DLD1 (cell line): Measurements from ENCODE around the gene CASTOR1.

Experiments
- in situ Hi-C: cut with HindIII; loops from 2 replicates; pipeline ENCODE4 v1.10.0; 2017; ENCODE audit warnings: low sequenced_read_pairs

The CASTOR1 gene

DNA sequence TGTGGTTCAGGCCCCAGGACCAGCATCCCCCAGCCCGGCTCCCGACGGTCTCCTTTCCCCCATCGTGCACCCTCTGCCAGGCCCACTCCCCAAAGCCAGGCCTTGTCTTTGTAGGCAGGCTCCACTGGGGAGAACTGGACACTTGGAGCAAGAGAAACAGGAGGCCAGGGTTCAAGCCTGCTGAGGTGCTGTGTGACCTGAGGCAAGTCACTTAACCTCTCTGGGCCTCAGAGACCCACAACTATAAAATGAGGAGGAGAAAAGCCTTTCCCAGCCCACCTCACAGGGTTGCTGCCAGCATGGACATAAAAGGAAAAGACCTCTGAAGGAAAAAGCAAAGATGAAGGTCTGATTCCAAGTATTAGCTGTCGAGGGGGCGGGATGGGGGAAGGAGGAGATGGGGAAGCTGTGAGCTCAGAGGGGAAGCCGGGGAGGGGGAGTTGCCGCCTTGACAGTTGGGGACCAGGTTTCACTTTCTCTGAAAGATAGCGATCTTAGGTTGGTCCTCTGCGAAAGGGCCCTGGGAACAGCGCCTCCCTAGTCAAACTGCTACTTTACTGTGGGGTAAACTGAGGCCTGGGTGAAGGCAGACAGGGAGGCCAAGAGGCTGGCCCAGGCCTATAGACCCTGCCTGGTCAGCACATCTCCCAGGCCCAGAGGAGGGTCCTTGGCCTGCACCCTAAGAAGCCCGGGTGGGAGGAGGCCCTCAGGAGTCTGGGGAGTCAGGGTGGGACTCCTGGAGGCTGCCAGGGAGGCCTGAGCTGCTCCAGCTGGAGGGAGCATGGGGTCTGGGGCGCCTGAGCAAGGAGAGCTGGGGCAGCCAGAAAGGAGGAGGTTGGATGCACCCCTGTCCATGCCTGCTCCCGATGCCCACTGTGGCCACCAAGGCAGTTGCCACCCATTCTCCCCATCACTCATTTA lies 21.7 kb downstream of the CASTOR1 start:
- in situ Hi-C loops = no loop called here

DNA sequence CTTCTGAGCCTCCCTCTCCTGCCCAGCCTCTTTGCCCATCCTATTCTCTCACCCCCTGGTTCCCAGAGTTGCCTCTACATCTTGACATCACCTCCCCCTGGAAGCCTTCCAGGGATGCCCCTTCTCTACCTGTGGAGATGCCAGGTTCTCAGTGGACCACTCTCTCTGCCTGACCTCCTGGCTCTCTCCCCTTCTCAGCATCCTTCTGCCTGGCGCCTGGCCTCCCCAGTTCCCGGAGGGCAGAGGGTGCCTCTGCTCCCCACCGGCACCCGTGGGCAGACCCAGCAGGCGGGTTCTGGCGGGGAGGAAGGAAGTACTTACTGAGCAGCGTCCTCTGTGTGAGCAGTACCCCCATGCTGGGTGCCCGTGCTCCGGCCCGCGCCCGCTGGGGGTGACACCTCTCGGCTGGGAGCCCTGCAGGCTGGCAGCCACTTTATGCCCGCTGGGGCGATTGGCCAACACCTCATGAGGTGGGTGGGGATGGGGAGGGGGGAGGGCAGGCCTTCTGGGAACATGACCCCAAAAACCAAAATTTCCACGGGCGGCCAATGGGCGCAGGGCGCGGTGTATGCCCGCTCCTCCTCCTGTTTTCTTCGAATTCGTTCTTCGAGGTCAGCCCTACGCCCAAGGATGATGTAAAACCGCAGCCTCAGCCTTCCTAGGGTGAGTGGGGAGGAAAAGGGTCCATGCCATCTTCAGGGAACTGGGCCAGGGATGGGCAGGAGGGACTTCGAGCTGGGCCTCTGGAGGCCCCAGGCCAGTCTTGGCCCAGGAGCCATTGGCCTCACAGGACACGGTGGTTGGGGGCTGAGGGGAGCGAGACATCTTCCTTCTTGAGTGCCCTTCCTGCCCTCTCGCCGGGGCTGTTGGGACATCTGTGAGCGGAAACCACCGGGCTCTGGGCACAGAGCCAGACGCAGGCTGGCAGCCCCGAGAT lies 22.6 kb downstream of the CASTOR1 start, which contains the start of gene OSM:
Gene OSM (minus strand): TSS at position 407 of the 937 bp plus-strand sequence. CDS start 52 bp downstream, at position 355.
- in situ Hi-C loops = no loop called here

DNA sequence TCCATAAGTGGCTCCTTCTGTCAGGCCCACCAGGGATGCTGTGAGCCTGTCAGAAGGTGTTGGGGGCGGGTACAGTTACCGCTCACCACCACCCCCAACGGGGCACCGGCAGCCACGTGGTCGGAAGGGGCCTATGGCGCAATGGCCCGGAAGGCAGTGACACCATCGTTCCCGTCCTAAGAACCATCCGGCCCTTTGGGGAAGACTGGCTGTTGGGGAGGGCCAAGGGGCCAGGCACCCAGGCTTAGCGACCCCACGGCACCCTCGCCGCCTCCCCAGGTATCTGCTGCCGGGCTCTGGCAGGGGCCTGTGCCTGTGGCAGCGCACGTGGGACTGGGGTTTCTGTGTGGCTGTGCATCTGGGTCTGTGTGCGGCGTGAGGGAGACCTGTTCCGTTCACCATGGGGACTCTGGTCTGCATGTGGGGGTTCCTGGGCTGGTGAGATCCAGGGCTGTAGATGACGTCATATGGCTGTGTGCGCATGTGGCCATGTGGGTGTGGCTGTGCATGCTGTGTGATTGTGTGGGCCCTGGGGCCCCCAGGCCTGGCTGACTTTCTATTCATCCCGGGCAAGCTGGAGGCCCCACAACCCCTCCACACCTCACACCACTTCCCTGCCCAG lies 23.4 kb downstream of the CASTOR1 start:
- in situ Hi-C loops = no loop called here

DNA sequence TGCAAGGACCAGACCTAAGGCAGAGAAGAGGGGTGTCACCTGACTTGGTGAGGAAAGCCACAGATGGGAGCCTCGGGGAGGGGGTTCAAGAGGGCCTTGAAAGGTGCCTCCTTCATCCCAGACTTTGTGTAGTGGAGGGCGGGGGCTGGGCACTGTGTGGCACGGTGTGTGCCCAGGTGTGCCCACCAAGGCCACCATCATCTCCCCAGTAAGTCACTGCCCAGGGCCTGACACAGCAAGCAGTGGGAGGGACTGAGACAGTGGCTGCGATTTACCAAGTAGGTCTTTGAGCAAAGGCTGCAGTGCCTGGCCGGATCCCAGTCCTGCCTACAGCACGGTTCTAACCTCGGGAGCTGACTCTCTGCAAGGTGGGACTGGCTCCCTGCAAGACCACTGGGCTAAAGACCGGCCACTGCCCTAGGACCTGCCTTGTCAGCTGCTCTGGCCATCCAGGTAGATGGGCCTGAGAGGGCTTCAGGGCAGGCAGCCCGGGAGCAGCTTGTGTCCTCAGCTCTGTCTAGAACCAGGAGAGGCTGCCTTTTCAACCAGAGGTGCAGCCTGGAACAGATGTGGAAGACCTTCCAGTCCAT lies 24.1 kb downstream of the CASTOR1 start:
- in situ Hi-C loops = no loop called here

DNA sequence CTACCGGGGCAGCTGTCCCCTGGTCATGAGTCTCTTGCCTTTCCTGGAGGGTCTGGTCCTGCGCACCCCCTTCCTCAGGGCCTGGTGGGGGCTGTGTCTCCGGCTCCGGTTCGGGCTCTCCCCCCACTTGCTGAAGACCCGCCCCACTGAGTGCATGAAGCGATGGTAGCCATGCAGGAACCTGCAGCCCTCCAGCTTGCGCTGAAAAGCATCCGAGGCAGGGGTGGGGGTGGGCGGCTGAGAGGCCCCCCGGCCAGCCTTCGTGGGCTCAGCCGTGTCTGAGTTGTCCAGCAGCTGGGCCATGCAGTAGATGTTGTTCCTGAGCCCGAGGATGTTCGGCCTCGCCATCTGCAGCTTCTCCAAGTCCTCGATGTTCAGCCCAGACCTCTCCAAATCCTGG lies 25.4 kb downstream of the CASTOR1 start:
- in situ Hi-C loops = no loop called here

DNA sequence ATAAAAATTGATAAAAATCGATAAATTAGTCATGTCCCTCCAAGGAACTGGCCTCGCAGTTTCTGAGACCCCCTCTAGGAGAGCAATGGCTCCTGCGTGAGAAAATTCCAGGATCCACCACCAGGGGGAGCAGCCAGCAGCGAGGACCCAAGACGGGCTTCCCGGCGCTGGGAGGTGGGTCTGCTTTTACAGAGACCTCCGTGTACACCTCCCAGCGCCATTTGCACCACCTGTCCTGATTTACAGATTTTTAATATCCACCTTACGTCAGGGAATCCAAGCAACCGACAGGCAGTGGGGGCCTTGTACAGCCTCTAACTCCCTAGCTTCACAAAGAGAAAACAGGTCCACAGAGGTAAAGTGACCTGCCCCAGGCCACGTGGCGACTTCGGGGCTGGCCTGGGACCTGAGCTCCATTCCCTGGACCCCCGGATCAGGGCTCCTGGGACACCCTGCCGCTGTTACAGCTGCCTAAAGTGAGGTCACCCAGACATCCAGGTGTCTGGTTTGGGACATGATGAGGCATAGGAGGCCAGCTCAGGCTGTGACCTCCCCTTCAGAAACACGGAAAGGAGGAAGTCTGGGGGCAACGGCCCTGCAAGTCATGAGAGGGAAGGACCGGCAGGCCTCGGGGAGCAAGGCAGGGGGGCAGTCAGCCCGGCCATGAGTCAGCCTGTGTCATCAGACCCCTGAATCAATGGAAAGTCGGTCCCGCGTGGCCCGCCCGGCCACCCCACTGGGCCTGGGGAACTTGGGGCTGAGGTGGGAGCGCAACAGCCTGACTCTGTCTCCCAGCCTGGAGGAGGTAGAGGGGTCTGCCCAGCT lies 26.2 kb downstream of the CASTOR1 start:
- in situ Hi-C loops = no loop called here

DNA sequence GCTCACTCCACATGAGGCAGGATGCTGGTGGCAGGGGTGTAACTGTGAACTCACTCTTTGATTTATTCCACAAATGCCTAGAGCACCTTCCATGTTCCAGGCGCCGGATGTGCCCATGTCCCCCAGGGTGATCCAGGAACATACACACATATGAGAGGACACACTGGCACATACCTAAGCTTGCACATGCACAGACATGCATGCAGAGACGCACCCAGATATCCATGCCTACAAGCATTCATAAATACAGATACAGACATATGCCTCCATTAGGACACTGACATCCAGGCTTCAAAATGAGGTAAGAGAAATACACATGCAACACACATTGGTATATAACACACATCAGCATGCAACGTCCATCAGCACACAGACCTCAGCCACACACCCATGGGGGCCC lies 27.2 kb downstream of the CASTOR1 start:
- in situ Hi-C loops = no loop called here

DNA sequence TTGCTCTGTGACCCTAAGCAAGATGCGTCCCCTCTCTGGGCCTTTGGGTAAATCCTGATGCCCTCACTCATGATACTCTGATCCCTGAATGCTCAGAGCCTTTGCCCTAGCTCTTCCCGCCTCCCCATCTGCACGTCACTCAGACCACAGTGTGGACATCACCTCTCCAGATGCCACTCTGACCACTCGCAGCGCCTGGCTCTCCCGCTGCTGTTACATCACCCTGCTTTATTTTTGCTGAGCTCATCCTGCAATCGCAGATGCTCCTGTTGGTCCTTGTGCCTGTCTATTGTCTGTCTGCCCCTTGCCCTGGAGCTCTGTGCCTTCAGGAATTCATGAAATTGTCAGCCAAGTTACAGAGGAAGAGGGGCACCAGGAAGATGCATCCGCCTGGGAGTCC lies 28.2 kb downstream of the CASTOR1 start:
- in situ Hi-C loops = no loop called here

DNA sequence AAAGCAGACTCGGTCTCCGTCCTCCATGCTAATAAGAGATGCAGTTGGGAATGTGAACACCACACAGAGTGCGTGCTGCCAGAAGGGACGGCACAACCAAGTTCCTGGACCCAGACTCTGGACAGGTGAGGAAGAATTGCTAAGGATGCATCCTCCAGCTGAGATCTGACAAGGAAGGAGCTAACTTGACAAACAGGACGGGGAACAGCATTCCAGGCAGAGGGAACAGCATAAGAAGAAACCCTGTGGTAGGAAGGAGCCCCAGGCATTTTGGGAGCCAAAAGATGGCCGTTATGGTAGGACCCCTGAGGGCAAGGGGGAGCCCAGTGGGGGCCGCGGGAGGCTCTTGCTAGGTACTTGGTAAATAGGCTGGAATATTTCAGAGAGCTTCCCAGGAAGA lies 28.6 kb downstream of the CASTOR1 start:
- in situ Hi-C loops = no loop called here

DNA sequence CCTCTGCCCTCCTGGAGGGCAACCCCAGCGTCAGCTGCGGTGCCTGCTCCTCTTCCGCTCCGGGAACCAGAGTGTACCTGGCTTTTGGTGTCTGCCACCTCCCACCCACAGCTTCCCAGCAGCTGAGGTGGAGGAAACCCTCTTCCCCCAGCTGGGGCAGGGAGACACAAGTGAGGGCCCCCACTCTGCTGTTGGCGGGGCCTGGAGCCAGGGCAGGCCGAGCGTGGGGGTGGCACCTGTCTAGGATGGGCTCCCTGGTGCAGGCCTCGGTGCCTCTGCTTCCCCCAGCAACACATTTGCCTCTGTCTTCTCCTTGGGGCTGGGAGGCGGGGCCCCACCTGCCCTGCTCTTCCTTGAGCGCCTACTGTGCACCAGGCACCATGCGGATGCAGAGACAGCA lies 29.0 kb downstream of the CASTOR1 start:
- in situ Hi-C loops = no loop called here

DNA sequence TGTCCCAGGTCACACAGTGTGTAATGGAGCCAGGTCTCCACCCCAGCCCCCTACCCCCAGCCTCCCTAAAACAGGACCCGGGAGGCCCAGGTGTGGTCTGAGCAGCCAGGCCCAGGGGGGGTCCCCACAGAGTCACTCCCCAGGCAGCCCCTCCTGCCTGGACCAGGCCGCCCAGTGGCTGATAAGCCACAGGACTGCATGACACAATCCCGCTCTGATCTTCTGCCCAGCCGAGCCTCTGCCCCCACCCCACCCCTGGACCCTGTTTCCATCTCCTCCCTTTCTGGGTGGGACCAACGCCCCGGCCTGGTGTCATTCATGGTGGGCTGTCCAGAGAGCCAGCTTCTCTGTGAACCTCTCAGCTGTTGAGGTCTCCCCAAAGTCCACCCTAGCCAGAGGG lies 35.0 kb downstream of the CASTOR1 start:
- in situ Hi-C loops = no loop called here

DNA sequence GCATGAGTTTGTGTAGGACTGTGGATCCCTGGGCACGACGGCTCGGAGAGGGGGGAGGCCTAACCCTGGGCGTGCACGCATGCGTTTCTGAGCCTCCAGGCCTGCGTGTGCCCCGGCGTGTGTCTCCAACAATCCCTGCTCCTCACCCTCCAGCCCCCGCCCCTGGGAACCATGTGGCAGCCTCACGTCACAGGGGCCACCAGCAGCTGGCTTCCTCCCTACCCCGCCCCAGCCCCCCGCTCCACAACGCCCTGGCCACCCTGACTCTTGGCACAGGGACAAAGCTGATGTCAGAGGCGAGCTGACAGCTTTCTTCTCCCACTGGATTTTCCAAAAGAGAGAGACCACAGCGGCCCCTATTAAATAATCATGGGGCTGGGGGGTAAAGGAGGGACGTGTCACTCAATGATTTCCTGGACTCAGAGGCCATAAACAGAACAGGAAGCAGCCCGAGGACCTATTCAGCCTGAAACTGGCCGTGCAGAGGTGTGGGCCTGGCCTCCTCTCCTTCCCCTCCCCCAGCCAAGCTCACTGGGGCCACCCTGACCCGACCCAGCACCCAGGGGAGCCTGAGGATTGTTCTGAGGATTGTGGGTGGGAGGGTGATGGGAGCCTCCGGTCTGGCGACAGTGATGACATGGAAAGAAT lies 36.0 kb downstream of the CASTOR1 start:
- in situ Hi-C loops = no loop called here

DNA sequence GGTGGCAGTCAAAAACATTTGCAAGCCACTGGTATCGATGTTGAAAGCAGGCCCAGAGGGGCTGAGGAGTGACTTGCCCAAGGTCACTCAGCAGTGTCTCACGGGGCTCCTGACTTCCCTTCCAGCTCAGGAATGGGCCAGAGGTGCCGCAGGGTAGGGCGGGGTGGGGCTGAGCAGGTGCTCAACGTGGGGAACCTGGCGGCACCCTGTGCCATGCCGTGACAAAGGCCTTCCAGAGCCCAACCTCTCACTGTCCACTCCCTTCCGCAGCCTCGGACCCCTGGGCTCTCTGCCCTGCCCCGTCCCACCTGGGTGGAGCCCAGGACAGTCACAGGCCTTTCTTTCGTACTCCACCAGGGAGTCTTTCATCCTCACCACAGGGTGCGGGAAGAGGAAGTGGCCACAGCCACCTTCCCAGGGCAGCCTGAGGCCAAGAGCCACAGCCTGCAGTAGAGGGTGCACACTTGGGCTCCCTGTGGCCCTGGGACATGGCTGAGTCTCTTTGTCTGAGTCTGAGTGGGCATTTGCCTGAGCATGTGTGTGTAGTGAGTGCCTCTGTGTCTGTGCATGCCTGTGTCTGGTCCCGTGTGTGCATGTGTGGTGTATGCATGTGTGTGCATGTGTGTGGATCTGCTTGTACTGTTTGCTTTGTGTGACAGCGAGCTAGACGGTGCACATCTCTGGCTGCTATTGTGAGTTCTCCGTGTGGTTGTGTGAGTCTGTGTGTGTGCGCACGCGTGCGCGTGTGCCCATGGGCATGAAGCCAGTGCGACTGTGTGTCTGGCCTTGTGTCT lies 36.7 kb downstream of the CASTOR1 start:
- in situ Hi-C loops = no loop called here

DNA sequence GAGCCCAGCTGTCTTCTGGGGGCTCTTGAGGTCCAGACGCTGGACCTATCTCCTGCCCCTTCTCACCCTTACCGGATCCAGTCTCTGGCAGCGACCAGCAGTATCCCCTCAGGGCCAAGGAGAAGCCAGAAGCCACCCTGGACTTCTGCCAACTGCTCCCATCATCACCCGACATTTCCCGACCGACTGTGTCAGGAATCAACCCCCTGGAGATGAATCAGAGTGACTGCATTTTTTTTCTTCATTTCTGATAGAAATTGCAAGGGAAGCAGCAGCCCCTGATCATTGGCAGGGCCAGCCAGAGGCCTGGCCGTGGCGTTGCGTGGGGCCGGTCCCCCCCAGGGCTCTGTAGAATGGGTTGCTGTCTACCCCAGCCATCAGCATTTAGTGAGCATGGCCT lies 37.6 kb downstream of the CASTOR1 start:
- in situ Hi-C loops = no loop called here

DNA sequence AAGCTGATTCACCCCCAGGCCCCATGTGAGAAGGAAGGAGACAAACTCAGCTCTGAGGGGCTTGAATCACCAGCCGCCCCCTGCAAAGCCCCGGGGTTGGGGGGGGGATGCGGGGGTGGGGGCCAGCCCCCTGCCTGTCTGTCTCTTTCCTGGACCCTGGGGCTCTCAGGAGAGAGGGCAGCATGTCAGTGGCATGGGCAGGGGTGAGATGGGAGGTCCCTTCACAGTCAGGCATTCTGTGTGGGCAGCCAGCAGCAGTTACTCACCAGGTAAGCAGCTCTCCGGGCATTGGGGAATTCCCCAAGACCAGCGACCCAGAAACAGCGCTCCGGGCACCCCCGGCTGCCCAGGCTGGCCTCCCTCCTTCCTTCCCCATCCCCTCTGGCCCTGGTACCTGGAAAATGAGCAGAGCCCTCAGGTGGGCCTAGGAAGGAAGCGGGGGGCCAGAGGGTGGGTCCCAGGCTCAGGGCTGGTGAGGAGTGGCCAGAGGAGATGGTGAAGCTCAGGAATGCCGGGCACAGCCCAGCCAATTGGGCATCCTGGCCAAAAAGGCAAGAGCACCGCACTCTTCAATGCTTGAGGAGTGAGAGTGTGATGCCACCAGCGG lies 38.5 kb downstream of the CASTOR1 start:
- in situ Hi-C loops = no loop called here

DNA sequence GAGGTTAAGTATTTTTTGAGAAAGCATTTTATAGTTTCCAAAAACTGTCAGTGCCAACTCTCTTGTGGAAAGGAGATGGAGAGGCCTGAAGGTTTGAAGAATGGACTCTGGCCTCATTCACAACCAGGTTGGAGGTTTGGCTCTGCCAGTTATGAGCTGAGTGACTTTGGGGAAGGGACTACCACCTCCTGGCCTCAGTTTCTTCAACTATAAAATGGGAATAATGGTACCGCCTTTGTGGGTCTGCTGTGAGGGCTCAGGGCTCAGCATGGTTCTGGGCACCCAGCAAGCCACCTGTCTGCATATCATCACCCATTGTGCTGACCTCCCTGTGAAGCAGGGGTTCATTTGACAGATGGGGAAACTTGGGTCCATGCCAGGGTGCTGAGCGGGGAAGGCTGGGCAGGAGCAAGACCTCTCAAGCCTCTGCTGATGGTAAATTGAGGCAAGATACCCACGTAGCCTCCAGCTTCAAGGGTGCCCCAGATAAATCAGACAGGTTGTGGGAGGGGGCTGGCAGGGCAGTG lies 39.2 kb downstream of the CASTOR1 start:
- in situ Hi-C loops = no loop called here

DNA sequence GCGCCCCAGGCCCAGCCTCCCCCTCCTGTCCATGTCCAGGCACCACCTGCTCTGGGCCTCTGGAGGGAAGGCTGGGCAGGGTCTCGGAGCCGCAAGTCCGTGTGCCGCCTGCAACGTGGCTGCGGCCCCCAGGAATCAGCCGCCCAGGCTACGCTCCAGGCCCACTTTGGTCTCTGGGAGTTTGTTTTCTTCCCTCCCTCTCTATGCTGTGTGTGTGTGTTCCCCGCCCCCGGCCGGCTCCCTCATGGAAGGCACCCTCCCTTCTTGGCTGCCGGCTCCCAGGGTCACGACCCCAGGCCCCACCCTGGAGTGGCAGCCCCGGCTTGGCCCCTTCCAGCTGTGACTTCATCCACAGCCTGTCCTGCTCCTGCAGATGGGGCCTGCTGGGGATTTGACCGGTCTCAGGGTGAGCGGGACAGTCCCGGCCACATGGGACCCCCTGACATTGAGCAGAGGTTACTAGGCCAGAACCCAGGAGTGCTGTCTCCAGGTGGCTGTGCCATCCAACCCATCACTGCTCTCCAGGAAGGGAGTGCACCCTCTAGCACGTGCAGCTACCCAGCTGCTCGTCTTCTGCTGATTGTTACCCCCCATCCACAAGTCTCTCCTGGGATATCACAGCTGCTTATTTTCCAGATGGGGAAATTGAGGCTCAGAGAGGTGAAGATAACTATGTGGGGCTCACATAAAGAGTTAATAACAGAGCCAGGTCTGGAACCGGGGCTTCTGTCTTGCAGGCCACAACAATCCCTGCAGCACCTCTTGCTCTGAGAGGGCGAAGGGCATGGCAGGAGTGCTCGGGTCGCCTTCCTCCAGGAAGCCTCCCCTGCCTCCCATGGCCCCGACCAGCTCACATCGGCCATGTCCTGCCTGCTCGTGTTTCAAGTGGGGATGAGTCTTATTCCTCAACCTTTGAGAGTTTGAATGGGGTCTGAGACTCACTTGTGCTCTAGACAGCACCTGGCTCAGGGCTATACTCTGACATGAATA lies 40.0 kb downstream of the CASTOR1 start:
- in situ Hi-C loops = no loop called here
